GM12873 (cell line): Measurements from ENCODE around the gene PRMT1.

Source experiments
- TF ChIP-seq, protein P1 (sequence below): IDR thresholded peaks from 2 replicates; pipeline ENCODE4 v1.5.1; 2012; ENCODE audit warnings: low read depth, mild to moderate bottlenecking, moderate library complexity, low read length, control low read depth; ENCODE audit not compliant: insufficient read depth; ENCODE audit errors: missing control alignments

The PRMT1 gene

DNA sequence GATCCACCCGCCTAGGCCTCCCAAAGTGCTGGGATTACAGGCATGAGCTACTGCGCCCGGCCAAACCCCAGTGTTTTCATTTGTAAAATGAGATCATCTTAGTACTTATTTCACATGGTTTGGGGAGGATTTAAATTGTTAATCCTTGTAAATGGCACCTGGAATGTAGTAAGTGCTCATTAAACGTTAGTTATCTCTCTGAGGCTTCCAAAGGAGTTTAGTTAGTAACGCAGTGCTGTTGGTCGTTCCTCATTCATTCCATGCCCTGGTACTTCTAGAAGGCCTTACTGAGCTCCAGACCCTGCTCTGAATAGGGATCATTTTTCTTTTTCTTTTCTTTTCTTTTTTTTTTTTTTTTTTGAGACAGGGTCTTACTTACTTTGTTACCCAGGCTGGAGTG, 19.0 kb downstream of the PRMT1 start:
- TF ChIP-seq, protein P1, sequence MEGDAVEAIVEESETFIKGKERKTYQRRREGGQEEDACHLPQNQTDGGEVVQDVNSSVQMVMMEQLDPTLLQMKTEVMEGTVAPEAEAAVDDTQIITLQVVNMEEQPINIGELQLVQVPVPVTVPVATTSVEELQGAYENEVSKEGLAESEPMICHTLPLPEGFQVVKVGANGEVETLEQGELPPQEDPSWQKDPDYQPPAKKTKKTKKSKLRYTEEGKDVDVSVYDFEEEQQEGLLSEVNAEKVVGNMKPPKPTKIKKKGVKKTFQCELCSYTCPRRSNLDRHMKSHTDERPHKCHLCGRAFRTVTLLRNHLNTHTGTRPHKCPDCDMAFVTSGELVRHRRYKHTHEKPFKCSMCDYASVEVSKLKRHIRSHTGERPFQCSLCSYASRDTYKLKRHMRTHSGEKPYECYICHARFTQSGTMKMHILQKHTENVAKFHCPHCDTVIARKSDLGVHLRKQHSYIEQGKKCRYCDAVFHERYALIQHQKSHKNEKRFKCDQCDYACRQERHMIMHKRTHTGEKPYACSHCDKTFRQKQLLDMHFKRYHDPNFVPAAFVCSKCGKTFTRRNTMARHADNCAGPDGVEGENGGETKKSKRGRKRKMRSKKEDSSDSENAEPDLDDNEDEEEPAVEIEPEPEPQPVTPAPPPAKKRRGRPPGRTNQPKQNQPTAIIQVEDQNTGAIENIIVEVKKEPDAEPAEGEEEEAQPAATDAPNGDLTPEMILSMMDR: no peak

DNA sequence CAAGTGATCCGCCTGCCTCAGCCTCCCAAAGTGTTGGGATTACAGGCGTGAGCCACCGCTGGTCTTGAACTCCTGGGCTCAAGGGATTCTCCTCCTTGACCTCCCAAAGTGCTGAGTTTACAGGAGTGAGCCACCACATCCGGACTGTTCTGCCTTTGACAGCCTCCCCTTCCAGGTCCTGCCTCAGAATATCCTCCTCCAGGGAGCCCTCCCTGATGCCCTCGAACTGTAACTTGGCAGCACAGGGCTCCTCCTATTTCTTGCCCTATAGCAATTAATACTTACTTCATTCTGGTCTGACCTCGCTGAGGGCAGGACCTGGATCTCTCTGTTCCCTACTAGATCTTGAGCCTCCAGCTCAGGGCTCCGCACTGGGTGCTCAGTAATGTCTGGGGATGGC, 19.8 kb downstream of the PRMT1 start:
- TF ChIP-seq, protein P1: no peak

DNA sequence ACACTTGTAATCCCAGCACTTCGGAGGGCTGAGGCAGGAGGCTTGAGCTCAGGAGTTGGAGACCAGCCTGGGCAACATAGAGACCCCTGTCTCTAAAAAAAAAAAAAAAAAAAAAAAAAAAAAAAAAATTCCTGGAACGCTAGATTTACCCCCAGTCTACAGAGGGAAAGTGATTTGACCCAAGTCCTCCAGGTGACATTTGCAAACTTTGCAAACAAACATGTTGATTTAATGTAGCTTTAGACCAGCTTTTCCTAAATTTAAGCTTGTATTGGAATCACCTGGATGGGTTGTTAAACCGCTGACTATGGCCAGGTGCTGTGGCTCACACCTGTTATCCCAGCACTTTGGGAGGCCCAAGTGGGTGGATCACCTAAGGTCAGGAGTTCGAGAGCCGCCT, 22.3 kb downstream of the PRMT1 start:
- TF ChIP-seq, protein P1: no peak

DNA sequence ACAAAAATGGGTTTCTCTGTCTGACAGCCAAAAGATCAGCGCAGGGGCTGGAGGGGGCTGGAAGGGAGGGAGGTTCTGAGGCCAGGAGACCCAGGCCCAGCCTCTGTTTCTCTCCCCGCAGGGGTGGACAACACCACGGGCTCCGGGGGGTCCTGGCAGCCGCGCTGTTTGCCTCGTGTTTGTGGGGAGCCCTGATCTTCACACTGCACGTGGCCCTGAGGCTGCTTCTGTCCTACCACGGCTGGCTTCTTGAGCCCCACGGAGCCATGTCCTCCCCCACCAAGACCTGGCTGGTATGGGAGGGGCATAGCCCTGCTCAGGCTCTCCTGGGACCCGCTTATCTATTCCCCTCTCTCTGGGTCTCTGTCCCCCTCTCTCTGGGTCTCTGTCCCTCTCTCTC, 23.5 kb downstream of the PRMT1 start:
- TF ChIP-seq, protein P1: no peak

DNA sequence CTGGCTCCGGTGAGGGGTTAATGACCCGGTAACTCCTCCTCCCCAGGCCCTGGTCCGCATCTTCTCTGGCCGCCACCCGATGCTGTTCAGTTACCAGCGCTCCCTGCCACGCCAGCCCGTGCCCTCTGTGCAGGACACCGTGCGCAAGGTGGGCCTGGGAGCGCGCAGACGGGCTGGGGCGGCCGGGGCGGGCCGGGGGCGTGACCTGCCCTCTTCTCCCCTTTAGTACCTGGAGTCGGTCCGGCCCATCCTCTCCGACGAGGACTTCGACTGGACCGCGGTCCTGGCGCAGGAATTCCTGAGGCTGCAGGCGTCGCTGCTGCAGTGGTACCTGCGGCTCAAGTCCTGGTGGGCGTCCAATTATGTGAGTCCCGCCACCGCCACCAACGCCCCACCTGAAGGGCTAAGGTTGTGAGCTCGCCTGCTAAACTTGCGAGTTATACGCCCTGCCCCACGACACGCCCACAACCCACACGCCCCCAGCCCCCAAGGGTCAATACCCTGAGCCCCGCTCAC, 24.3 kb downstream of the PRMT1 start:
- TF ChIP-seq, protein P1: no peak

DNA sequence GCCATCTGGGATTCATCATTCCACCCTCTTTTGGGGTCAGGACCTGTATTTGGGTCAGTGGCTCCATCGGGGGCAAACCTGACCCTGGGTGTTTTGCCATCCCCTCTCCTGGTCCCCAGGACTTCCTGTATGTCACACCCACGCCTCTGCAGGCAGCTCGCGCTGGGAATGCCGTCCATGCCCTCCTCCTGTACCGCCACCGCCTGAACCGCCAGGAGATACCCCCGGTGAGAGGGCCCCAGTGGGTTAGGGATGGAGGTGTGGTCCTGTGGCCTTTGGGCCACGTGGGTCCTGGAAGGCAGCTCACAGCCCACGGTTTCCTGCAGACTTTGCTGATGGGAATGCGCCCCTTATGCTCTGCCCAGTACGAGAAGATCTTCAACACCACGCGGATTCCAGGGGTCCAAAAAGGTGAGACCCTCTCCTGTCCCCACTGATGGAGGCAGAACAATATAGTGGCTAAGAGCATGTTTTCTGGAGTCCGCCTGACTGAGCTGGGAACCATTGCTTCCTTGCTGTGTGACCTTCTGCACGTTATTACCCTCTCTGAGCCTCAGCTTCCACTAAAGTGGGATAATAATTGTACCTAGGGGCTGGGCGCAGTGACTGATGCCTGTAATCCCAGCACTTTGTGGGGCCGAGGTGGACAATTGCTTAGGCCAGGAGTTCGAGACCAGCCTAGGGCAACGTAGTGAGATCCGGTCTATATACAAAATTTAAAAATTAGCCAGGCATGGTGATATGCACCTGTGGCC, 28.0 kb downstream of the PRMT1 start:
- TF ChIP-seq, protein P1: no peak

DNA sequence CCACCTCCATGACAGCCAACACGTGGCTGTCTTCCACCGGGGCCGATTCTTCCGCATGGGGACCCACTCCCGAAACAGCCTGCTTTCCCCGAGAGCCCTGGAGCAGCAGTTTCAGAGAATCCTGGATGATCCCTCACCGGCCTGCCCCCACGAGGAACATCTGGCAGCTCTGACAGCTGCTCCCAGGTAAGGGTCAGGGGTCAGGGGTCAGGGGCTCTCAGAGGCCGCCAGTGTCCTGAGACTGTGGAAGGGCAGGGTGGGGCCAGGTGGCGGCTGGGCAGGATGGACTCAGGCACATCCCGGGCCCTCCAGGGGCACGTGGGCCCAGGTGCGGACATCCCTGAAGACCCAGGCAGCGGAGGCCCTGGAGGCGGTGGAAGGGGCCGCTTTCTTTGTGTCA, 28.8 kb downstream of the PRMT1 start:
- TF ChIP-seq, protein P1: no peak
